ENCODE measurements around the gene ETV5. TPM values are rescaled to one million over a fixed set of nuclear protein-coding genes. Genes with fewer than 3 reads are reported as not detected.

Gene ETV5
- total and polyA plus RNA-seq, 2 donors (not counting 1 experiment from before 2014, with no cell fraction given) = 0.12 to 0.74 TPM

DNA sequence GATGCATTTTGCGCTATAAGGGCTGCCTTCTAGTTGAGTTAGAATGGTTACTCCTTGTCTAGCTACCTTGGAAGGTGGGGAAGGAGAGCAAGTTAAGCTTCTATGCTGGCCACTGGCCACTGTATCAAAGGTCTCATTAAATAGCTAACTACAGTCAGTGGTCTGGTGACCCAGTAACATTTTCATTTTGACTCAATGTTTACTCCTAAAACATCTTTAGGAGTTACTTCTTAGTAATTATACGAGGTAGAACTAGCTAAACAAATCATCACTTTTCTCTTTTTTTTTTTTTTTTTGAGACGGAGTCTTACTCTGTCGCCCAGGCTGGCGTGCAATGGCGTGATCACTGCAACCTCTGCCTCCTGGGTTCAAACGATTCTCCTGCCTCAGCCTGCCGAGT is 26.7 kb downstream of the ETV5 start:
- no peaks in the 10 kb centered on the region for H3K27me3 ChIP-seq (replicated peaks in 1 of 4; ENCODE audit: control extremely low read depth in 1 of 4, control insufficient read depth in 3 of 4, insufficient read depth in 4 of 4, low read length in 3 of 4)
- WGBS (ENCODE audit: insufficient coverage) = 93% methylated on average over 6 of the region's 8 CpGs
- no peak overlapping the region for H3K9ac ChIP-seq (ENCODE audit: low read length)
- Mint-ChIP-seq H3K9me3 (ENCODE audit: insufficient read depth) (no peaks in the 10 kb centered on the region), H3K27me3 (no peaks in the 10 kb centered on the region), H3K4me1 (no peaks in the 10 kb centered on the region), H3K4me3 (no peak overlapping the region), H3K27ac (no peak overlapping the region)
- intact Hi-C loops (cut with micrococcal nuclease) = no loop called here
- TF ChIP-seq, protein P1, sequence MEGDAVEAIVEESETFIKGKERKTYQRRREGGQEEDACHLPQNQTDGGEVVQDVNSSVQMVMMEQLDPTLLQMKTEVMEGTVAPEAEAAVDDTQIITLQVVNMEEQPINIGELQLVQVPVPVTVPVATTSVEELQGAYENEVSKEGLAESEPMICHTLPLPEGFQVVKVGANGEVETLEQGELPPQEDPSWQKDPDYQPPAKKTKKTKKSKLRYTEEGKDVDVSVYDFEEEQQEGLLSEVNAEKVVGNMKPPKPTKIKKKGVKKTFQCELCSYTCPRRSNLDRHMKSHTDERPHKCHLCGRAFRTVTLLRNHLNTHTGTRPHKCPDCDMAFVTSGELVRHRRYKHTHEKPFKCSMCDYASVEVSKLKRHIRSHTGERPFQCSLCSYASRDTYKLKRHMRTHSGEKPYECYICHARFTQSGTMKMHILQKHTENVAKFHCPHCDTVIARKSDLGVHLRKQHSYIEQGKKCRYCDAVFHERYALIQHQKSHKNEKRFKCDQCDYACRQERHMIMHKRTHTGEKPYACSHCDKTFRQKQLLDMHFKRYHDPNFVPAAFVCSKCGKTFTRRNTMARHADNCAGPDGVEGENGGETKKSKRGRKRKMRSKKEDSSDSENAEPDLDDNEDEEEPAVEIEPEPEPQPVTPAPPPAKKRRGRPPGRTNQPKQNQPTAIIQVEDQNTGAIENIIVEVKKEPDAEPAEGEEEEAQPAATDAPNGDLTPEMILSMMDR (IDR thresholded peaks at IDR 0.05) = no peak
- TF ChIP-seq EZH2 (IDR thresholded peaks at IDR 0.05; ENCODE audit: borderline replicate concordance, insufficient read depth, low read depth, low read length, poor library complexity, severe bottlenecking) = no peak
- no peak overlapping the region for H2AFZ ChIP-seq (ENCODE audit: insufficient read depth, low read depth, low read length, poor library complexity, severe bottlenecking)
- H3K4me1 ChIP-seq (ENCODE audit: control insufficient read depth in 2 of 2, insufficient read depth in 2 of 2, low read length in 2 of 2) = no peaks in the 10 kb centered on the region
- no peaks in the 10 kb centered on the region for H3K9me3 ChIP-seq (ENCODE audit: control extremely low read depth in 1 of 3, control insufficient read depth in 2 of 3, insufficient read depth in 1 of 3, low read length in 2 of 3)
- H3K27ac ChIP-seq (ENCODE audit: low read length in 2 of 2) = no peak overlapping the region
- no peak for DNase-seq
- no peak for ATAC-seq (ENCODE audit: low read depth)
- H4K20me1 ChIP-seq (ENCODE audit: control insufficient read depth, insufficient read depth, low read length, poor library complexity, severe bottlenecking) = no peaks in the 10 kb centered on the region
- H3K4me3 ChIP-seq (ENCODE audit: control extremely low read depth in 1 of 5, extremely low read depth in 1 of 5, insufficient read depth in 1 of 5, low read depth in 2 of 5, low read length in 4 of 5) = no peak overlapping the region
- ChIA-PET CTCF (interaction anchor here (0.7 to 0.9 kb wide), 3 partner anchors 14 to 458 kb away, joined by 3 read pairs; no protein-coding TSS in a partner anchor), POLR2A (no interaction called here)
- no peak overlapping the region for H3K4me2 ChIP-seq (replicated peaks; ENCODE audit: low read depth, low read length, poor library complexity, severe bottlenecking)
- H3K79me2 ChIP-seq (ENCODE audit: control insufficient read depth, insufficient read depth, low read length) = no peaks in the 10 kb centered on the region
- no peaks in the 10 kb centered on the region for H3K36me3 ChIP-seq (replicated peaks in 1 of 2; ENCODE audit: control extremely low read depth in 1 of 2, control insufficient read depth in 1 of 2, extremely low read depth in 1 of 2, insufficient read depth in 2 of 2, low read length in 1 of 2)

DNA sequence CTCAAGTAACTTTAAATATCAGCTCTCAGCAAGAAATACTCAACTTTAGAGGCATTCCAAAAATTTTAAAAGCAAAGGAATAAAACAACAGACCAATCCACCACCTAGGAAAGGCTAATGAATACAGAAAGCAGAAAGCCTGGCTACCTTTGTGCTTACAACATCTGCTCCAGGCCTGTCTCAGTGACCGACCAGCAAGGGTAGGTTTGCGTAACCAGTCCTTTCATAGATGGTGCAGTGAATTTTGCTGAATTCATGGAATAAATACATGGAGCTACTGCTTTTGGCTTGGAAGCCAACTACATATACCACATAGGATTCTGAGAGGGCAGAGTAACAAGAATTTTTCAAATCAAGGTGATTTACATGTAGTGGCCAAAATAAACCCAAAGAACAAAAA is 27.2 kb downstream of the ETV5 start:
- ChIA-PET CTCF (interaction anchor here (0.7 to 0.9 kb wide), 2 partner anchors 14 to 174 kb away, joined by 3 read pairs; no protein-coding TSS in a partner anchor), POLR2A (no interaction called here)
- no peaks in the 10 kb centered on the region for H3K79me2 ChIP-seq (ENCODE audit: control insufficient read depth, insufficient read depth, low read length)
- Mint-ChIP-seq H3K4me3 (no peak overlapping the region), H3K27ac (no peak overlapping the region), H3K4me1 (no peaks in the 10 kb centered on the region), H3K27me3 (no peaks in the 10 kb centered on the region), H3K9me3 (ENCODE audit: insufficient read depth) (no peaks in the 10 kb centered on the region)
- no peaks in the 10 kb centered on the region for H4K20me1 ChIP-seq (ENCODE audit: control insufficient read depth, insufficient read depth, low read length, poor library complexity, severe bottlenecking)
- H3K36me3 ChIP-seq (replicated peaks in 1 of 2; ENCODE audit: control extremely low read depth in 1 of 2, control insufficient read depth in 1 of 2, extremely low read depth in 1 of 2, insufficient read depth in 2 of 2, low read length in 1 of 2) = no peaks in the 10 kb centered on the region
- no peak overlapping the region for H3K4me3 ChIP-seq (ENCODE audit: control extremely low read depth in 1 of 5, extremely low read depth in 1 of 5, insufficient read depth in 1 of 5, low read depth in 2 of 5, low read length in 4 of 5)
- WGBS (ENCODE audit: insufficient coverage) = no CpG with 5 or more reads among the region's 2 CpGs
- H3K27me3 ChIP-seq (replicated peaks in 1 of 4; ENCODE audit: control extremely low read depth in 1 of 4, control insufficient read depth in 3 of 4, insufficient read depth in 4 of 4, low read length in 3 of 4) = no peaks in the 10 kb centered on the region
- H3K4me1 ChIP-seq (ENCODE audit: control insufficient read depth in 2 of 2, insufficient read depth in 2 of 2, low read length in 2 of 2) = no peaks in the 10 kb centered on the region
- ATAC-seq (ENCODE audit: low read depth) (no peak), DNase-seq (no peak)
- no peak for TF ChIP-seq EZH2 (IDR thresholded peaks at IDR 0.05; ENCODE audit: borderline replicate concordance, insufficient read depth, low read depth, low read length, poor library complexity, severe bottlenecking)
- TF ChIP-seq, protein P1 (IDR thresholded peaks at IDR 0.05) = no peak
- intact Hi-C loops (cut with micrococcal nuclease) = no loop called here
- H3K9me3 ChIP-seq (ENCODE audit: control extremely low read depth in 1 of 3, control insufficient read depth in 2 of 3, insufficient read depth in 1 of 3, low read length in 2 of 3) = no peaks in the 10 kb centered on the region
- H3K4me2 ChIP-seq (replicated peaks; ENCODE audit: low read depth, low read length, poor library complexity, severe bottlenecking) = no peak overlapping the region
- no peak overlapping the region for H3K27ac ChIP-seq (ENCODE audit: low read length in 2 of 2)
- no peak overlapping the region for H2AFZ ChIP-seq (ENCODE audit: insufficient read depth, low read depth, low read length, poor library complexity, severe bottlenecking)
- no peak overlapping the region for H3K9ac ChIP-seq (ENCODE audit: low read length)
